GM19099 (cell line): ENCODE results near the gene GAK.

Experiments used
- POLR2A ChIP-seq: IDR thresholded peaks from 3 replicates; pipeline ENCODE4 v1.6.1; 2011; ENCODE audit warnings: low read depth; ENCODE audit not compliant: insufficient read length; ENCODE audit errors: extremely low read depth

GAK gene

DNA sequence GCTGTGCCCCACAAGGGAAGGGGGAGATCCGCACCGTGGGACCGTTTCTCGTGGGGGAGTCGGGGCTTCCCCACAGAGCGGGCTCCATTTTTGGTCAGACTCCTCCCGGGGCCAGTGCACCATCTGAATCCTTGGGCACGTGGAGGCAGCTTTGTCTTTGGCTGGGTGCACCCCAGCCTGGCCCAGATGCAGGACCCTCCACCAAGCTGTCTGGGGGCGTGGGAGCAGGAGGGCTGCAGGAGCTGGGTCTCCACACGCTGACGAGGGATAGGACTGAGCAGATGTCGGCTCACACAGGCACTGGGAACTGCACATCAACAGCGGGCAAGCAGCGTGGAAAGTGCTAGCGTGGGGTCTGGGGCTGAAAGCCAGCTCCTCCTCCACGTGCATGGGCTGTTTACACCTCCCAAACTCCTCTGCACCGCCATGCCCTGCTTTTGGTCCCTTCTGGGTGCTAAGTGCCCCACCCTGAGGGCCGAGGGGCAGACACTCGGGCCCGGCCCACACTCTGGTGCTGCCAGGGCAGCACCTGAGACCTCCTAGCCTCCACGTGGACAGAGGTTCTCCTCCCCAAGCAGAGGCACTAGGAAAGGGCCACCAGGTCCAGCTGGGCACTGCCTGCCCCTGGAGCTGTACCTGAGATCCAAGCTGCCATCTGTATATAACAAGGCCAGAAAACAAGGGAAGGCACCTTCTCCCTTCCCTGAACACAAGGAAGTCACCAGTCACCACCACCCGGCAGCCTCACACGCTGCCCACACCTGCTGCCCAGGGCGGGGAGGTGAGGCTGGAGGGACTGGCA lies 27.4 kb upstream of the GAK start:
- TF ChIP-seq POLR2A, result no peak

- no peak for TF ChIP-seq POLR2A
Measured at GRCh38 chr4:958696-959337, 26.7 kb upstream of the GAK start.

DNA sequence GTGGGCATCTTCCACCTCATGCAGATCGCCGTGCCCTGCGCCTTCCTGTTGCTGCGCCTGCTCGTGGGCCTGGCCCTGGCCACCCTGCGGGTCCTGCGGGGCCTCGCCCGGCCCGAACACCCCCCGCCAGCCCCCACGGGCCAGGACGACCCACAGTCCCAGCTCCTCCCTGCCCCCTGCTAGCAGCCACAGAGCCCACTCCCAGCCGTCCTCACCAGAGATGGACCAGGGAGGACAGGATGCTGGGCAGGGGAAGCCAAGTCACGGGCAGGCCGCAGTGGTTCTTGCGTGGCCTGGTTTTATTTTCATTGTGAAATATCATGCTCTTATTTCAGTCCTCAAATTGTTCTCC lies 26.2 kb upstream of the GAK start:
- no peak for TF ChIP-seq POLR2A

DNA sequence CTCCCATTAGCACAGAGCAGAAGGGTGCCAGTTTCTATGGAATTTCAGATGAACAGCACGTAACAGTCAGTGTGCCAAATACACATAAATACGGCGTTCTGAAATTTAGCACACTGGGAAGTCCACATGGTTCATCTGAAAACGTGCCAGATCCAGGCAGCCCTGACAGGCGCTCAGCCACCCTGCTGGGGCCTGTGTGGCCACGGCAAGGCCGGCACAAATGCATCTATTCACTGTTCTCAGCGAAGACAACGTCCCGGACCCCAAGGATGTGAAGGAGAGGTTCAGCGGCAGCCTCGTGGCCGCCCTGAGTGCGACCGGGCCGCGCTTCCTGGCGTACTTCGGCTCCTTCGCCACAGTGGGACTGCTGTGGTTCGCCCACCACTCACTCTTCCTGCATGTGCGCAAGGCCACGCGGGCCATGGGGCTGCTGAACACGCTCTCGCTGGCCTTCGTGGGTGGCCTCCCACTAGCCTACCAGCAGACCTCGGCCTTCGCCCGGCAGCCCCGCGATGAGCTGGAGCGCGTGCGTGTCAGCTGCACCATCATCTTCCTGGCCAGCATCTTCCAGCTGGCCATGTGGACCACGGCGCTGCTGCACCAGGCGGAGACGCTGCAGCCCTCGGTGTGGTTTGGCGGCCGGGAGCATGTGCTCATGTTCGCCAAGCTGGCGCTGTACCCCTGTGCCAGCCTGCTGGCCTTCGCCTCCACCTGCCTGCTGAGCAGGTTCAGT lies 25.6 kb upstream of the GAK start:
- no peak for TF ChIP-seq POLR2A

- TF ChIP-seq POLR2A, result no peak
Measured at GRCh38 chr4:957231-957580, 25.1 kb upstream of the GAK start.

DNA sequence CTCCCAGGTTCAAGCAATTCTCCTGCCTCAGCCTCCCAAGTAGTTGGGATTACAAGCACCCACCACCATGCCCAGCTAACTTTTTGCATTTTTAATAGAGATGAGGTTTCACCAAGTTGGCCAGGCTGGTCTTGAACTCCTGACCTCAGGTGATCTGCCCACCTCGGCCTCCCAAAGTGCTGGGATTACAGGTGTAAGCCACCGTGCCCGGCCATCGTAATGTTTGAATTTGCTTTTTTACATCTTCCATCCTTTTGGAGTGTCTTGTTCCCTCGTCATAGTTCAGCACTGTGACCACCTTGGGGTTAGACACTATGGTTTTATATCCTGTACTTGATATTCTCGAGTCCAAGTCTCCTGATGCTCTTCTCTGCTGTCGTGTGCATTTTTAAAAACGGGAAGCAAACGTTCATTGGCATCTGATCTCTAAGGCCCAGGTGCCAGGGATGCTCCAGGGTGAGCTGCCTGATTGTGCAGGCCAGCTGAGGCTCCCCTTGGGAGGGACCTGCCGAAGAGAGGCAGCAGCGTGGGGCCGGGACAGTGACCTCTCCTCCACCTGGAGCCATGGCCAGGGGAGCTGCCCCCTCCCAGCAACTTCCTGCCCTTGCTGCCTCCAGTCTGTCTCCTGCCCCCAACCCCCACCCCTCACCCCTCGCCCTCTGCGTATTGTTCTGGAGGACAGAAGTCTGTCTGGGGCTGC lies 24.6 kb upstream of the GAK start:
- TF ChIP-seq POLR2A, result no peak

- no peak for TF ChIP-seq POLR2A
Measured at GRCh38 chr4:955931-956381, 23.8 kb upstream of the GAK start.

- no peak for TF ChIP-seq POLR2A
Measured at GRCh38 chr4:955161-955921, 23.2 kb upstream of the GAK start.

- TF ChIP-seq POLR2A, result no peak
Measured at GRCh38 chr4:954211-955020, 22.3 kb upstream of the GAK start.

DNA sequence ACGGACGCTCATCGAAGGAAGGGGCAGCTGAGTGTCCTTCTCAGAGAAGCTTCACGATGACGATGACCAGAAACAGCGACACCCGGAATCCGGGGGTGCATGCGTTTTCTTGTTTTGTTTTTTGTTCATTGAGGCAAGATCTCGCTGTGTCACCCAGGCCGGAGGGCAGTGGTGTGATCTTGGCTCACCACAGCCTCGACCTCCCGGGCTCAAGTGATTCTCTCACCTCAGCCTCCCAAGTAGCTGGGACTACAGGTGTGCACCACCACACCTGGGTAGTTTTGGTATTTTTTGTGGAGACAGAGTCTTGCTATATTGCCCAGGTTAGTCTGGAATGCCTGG lies 21.4 kb upstream of the GAK start:
- TF ChIP-seq POLR2A, result no peak

DNA sequence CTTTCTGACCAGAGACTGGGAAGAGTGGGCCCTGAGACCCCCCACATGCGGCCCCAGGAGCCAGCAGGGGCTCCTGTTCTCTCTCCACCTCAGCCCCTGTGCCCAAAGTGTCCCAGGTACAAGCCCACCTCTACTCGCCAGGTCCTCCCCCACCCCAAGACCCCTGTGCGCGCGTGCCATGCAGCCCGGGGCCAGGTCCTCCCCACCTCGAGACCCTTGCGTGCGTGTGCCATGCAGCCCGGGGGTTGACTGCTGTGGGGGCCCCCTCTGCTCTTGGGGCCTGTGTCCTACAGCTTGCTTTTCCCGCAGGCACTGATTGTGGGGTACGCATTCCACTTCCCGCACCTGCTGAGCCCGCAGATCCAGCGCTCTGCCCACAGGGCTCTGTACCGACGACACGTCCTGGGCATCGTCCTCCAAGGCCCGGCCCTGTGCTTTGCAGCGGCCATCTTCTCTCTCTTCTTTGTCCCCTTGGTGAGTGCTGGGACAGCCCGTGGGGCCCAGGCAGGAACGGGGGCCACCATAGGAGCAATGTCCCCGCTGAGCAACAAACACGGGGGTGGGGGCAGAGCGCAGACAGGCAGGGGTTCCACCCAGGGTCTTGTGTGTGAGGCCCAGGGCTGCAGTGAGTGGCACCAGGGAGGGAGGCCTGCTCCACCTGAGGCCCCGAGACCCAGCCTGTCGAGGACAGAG lies 20.9 kb upstream of the GAK start:
- no peak for TF ChIP-seq POLR2A

DNA sequence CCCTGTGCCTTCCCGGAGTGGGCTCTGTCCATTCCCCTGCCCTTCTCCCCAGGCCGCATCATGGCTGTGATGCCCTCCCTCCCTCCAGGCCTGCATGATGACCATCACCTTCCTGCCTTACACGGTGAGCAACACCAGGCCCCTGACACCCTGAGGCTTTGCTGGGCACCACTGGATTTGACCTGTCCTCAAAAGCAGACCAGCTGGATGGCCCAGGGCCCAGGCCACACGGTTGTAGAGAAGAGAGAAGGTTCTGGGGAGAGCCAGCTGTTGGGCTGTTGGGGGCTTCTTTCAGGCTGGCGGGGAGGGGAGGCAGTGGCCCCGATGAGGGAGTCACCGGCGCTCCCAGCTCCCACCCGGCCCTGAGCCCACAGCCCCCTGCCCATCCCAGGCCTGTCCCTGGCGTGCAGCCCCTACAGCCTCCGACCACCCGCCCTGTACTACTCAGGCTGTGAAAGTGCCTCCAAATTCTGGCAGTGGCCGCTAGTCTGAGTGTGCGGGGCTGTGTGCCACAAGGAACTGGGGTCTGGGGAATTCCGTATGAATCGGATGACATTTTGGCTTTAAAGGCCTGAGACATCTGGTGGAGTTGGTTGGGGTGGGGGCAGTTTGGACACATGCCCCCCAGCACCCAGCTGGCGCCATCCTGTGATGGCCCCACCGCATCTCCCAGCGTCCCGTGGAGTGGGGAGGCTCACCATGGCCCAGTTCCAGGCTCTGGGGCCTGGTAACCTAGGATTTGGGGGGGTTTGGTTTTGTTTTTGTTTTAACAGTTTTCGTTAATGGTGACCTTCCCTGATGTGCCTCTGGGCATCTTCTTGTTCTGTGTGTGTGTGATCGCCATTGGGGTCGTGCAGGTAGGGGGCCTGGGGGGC lies 19.7 kb upstream of the GAK start:
- TF ChIP-seq POLR2A, result no peak

DNA sequence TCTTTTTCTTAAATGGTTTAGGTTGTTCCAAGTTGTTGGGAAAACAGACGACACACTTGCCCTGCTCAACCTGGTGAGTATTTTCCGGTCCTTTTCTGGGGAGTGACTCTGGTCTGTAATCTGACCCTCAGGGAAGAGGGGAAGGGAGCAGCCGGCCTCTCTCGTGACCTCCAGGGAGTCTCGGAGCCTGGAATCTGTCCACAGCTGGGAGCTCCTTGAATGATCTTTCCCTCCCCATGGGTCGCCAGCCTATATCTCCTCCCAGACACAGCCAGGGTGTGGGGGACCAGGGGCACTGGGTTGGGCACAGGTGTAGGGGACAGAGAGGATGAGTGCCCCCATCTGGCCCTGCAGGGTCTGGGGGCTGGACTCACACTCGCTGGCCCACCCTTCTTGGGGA lies 19.1 kb upstream of the GAK start:
- no peak for TF ChIP-seq POLR2A
